DMS114 treated with DMSO at 0.1 percent for 48 hours (cell line): Measurements from ENCODE around the gene WDPCP.
"Not testable (repeated sequence)": the region's sequence is repeated elsewhere in the genome, so short reads cannot be mapped to it uniquely, and the experiment has no call there.

Source experiments
- DNase-seq: peaks from one replicate; lab custom pipeline; 2025; ENCODE audit not compliant: unreplicated experiment; lab: John Stamatoyannopoulos, UW

WDPCP gene

DNA sequence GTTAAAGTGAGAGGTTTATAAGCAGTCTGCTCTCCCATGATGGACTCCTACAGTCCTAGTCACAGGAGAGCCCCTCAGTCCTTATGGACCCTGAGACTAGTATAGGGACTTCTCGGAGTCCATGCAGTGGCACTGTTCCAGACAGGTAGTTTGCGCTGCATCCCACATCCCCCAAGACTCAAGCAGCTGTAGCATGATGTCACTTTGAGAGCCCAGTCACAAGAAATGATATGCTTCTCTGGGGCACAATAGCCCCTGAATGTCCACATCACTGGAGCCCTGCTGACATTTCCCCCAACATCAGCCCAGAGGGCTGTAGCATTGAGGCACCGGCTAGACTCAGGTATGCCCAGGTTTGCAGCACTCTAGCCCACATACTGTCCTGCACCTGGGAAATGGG is 317.6 kb downstream of the WDPCP start:
- no peak for DNase-seq

DNA sequence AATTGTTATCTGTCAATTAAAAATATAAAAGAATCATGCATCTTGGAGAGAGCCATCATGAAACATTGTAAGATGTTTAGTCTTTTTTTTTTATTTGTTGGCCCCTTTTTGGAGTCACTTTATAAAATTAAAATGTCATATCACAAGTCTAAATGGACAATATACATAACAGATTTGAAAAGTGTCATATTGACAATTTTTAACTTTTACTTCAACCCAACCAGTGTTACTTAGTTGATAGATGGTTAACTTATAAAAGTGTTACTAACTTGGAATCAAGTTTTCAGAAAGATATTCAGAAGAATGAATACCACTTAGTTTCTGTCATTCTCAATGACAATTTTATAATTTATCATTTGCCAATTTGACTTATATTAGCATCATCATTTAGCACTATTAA is 319.3 kb downstream of the WDPCP start:
- DNase-seq, result no peak

DNA sequence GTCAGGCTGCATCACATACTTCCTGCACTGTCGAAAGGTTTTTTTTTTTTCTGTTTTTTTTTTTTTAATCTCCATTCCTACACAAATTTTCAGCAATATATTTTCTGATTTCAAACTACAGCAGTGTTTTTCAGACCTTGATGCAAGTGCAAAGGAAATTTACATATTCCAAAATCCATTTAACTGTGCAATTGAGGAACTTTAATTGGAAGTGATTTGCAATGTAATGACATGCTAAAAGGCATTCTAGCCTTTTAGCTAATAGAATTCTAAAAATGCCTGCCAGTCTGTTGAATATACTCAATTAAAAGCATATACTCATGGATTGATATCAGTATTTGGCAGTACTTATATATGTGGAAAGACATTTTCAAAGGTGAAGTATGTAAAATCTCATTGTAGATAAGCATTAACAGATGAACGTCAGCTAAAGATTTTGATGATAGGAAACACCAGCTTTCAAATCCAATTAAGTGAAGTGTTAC is 327.1 kb downstream of the WDPCP start:
- no peak for DNase-seq

- DNase-seq, result no peak
Measured at GRCh38 chr2:63257473-63257872, 330.8 kb downstream of the WDPCP start.

DNA sequence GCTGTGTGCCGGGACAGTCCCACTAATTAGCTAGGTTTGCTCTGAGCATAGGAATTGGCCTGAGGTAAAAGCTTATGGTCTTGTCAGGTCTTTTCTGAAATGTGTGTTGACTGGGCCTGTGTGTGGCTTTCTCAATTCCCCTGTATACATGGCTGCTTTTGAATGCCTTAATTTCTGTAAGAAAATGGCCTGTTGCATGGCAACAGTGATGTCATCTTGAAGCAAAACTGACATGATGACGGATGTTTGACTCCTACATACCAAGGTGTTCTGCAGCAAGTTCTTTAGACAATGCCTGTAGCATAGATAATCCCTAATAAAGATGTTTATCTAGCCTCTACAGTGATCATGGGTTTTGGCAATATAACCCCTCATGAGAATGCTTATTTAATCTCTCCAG is 339.1 kb downstream of the WDPCP start:
- no peak for DNase-seq

DNA sequence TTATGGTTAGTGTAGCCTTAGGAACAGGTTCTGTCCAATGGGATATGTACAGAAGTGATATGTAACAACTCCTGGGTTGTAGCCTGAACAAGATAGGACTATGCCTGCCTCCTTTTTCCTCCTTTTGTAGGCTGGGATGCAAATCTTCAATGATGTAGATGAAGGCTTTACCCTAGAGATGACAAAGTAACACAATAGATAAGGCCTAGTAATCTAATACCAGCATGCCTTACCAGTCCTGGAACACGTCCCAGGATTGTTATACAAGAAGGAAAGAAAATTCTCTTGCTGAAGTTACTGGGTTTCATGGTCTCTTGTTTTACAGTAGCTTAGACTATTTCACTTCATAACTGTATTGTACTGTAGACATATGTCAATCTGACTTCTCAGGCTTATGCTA is 345.5 kb downstream of the WDPCP start:
- no peak for DNase-seq

GRCh38 chr2:63225964-63226686 is 362.2 kb downstream of the WDPCP start:
- no peak for DNase-seq

DNA sequence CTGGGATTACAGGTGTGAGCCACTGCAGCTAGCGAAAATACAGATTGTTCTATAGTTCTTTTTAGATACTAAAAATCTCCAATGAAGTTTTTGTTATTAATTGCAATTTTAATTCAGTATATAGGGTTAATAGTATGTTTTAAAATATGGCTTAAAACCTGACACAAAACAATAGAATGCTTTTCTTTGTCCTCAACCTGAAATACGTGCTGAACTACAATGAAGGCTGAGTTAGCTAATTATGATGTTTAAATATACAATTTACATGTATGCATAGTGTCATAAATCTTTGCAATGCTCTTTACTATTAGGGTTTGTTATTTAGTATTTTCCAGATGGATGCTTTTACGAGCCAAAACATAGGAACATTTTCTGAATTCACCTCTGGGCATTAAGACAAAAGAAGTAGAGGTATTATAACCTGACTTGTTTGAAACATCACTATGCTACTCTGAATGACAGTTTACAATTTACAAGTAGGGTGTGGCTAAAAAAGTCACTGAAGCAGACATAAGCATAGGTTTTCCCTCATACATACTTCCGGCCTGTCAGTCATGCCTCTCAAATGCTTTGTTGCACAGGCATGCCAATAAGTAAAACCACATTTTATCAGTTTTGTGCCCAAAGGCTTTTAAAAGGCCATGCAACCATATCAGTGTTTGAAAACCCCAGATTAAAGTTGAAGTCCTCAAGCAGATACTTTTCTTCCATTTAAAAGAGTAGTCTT is 369.3 kb downstream of the WDPCP start:
- no peak for DNase-seq

- DNase-seq, result no peak
Measured at GRCh38 chr2:63195310-63195709, 393.0 kb downstream of the WDPCP start.

DNA sequence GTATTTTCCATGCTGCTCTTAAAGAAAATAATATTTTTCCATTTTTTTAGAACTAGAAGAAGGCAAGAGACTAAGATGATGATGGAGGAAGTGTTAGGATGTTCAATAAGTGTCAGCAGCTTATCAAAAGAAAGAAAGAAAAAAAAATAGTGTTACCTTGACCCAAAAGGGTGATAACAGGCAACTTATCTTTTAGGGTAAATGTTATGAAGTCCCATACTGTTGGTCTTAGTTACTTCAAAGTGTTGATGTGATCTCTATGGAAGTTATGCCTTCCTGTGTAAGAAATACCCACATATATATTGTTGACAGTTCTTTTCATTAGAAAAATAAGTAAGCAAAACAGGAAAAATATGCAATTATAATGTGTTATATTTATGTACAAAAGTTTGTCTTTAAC is 394.1 kb downstream of the WDPCP start:
- no peak for DNase-seq

- DNase-seq, result no peak
Measured at GRCh38 chr2:63192889-63193774, 395.1 kb downstream of the WDPCP start.

GRCh38 chr2:63192169-63192888 is 395.9 kb downstream of the WDPCP start:
- DNase-seq, result no peak

DNA sequence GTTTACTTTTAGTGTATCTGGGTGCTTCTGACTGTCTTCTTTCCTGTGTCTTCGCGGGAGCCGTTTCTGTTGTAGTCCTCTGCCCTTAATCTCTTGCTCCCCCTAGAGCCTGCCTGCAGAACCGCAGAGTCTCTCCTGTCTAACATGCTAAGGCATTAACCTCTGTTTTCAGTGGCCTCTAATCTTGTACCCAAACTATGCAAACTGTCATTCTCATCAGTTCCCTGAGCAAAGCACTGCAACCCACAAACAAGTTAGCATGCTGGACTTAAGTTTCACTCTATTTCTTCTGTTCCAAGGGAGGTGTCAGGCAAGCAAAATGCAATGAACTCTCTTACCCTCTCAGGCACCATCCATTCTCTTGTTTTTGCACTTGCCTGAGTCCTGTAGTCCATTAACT is 399.3 kb downstream of the WDPCP start:
- DNase-seq, result no peak

DNA sequence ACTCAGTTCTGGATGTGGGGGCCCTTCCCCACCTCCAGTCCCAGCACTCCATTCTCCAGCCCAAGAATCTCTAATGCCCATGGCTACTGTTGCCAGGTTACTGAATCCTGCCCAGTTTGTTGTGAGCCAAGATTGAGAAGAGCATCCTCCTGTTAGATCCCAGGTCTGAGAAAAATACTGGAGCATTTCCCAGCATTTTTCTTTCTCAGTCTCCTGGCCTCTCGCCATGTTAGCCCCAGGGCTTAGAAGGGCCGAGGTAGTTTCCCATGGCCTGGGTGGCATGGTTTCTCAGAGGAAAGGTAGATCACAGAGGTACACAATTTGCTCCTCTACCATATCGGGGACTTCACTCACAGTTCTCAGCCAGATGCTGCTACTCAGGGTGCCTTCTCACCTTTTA is 401.9 kb downstream of the WDPCP start:
- no peak for DNase-seq

DNA sequence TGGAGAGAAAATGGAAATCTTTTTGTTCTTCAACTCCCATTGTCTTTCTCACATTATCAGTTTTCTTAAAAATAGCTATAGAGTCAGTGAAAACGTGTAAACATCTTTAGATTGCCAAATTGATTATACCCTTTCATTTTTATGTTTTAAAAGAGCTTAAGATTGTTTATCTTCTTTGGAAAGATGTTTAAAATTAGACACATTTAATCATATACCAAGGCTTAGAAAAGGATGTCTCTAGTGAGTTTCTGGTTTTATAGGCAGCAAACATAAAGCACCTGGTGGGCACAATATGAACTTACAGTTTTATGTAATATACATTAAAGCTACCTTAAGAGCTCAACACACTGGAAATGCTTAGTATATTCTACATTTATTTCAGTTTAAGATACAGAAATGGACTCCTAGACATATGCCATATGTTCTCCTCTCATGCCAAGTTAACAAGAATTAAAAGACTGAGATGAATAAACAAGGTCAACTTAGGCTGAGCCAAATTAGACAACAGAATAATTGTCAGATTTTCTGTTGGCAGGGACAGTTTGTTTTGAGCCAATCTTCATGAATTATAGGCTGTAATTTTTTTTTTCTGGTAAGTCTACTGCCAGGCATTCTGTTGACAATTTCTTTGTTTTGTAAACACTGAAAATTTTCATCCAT is 425.0 kb downstream of the WDPCP start:
- DNase-seq, result no peak

DNA sequence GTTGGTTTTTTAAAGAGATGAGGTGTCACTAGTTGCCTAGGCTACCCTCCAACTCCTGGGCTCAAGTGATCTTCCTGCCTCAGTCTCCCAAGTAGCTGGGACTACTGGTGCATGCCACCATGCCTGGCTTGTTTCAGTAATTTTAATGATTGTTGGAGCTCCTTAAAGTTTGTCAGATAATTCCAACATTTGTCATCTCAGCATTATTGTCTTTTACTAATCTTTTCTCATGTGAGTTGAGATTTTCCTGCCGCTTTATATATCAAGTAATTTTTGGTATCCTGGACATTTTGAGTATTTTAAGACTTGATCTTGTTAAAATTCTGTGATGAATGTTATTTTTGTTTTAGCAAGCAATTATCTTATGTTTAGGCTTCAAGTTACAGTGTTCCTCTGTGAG is 429.0 kb downstream of the WDPCP start:
- DNase-seq, result no peak

GRCh38 chr2:63136683-63137082 is 451.6 kb downstream of the WDPCP start:
- DNase-seq, result not testable (repeated sequence)

DNA sequence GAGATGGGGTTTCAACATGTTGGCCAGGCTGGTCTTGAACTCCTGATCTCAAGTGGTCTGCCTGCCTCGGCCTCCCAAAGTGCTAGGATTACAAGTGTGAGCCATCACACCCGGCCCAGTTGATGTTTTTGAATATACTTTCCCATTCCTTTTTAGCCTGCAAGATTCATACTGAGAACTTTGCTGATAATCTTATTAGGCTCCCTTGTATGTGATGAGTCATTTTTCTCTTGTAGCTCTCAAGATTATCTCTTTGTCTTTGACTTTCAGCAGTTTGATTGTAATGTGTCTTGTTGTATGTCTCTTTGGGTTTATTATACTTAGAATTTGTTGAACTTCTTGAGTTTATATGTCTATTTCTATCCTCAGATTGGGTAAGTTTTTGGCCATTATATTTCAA is 456.3 kb downstream of the WDPCP start:
- no peak for DNase-seq

- DNase-seq, result no peak
Measured at GRCh38 chr2:63131196-63131595, 457.1 kb downstream of the WDPCP start.

DNA sequence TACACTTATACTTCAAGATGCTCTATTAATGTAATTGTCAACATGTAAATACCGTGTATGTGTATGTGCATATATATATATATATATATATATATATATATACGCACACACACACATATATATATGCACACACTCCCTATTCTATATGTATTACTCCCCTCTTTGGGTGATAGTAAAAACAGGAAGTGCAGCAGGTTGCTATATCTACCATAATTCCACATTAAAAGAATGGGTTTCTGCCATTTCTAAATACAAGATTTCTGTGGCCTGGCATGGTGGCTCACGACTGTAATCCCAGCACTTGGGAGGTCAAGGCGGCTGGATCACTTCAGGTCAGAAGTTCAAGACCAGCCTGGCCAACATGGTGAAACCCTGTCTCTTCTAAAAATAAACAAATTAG is 460.7 kb downstream of the WDPCP start:
- no peak for DNase-seq
